IMR-90 (cell line): ENCODE results near the gene LRRC4C. TPM values are rescaled to one million over a fixed set of nuclear protein-coding genes. Genes with fewer than 3 reads are reported as not detected.

Experiments used
- ATAC-seq: fragments of 200-7000 bp; cut with Tn5 transposase; 2 replicates; pipeline ENCODE4 v1.9.1; 2020; ENCODE audit warnings: low read depth, mild to moderate bottlenecking, moderate library complexity
- BruUV-seq: library from RNA; stranded (reverse); fragments of 400-500 nt; replicated peaks from 2 replicates; lab custom pipeline; 2021; lab: Mats Ljungman, UMichigan
- CTCF ChIA-PET: fragments of 300-600 bp; formaldehyde crosslinking; extraction: SDS; loops from one replicate; lab custom pipeline; 2021; ENCODE audit warnings: antibody characterized with exemption; lab: Yijun Ruan, JAX
- POLR2A ChIA-PET: fragments of 300-600 bp; sonication (Branson Sonifier 250); formaldehyde crosslinking; loops from one replicate; lab custom pipeline; 2022; ENCODE audit warnings: antibody characterized with exemption; ENCODE audit not compliant: unreplicated experiment; lab: Charles Lee
- DNase-seq: peaks from one replicate; pipeline ENCODE4 v3.0.0; 2013
- H2AFZ ChIP-seq: replicated peaks from 2 replicates; pipeline ENCODE3; 2013; ENCODE audit warnings: low read length, mild to moderate bottlenecking; ENCODE audit not compliant: poor library complexity
- H2AK5ac ChIP-seq: 2 replicates; pipeline ENCODE4 v1.6.1; 2013; ENCODE audit warnings: low read depth, low read length, inconsistent platforms
- H2AK9ac ChIP-seq: replicated peaks from 2 replicates; pipeline ENCODE3; 2013; ENCODE audit warnings: mild to moderate bottlenecking, low read depth, low read length, moderate library complexity; ENCODE audit not compliant: poor library complexity
- H2BK120ac ChIP-seq: 2 replicates; pipeline ENCODE4 v1.6.1; 2013; ENCODE audit warnings: low read depth, low read length, inconsistent platforms
- H2BK15ac ChIP-seq: 3 replicates; pipeline ENCODE4 v1.6.1; 2013; ENCODE audit warnings: low read depth, low read length, inconsistent platforms
- H2BK20ac ChIP-seq: 2 replicates; pipeline ENCODE4 v1.6.1; 2013; ENCODE audit warnings: low read depth, mild to moderate bottlenecking, inconsistent platforms, low read length, moderate library complexity
- H2BK5ac ChIP-seq: 2 replicates; pipeline ENCODE4 v1.6.1; 2013; ENCODE audit warnings: mild to moderate bottlenecking, low read depth, low read length, inconsistent platforms; ENCODE audit not compliant: poor library complexity, severe bottlenecking
- H3K14ac ChIP-seq: replicated peaks from 2 replicates; pipeline ENCODE4 v1.6.1; 2013; ENCODE audit warnings: low read depth, low read length, inconsistent platforms
- H3K18ac ChIP-seq: 2 replicates; pipeline ENCODE4 v1.6.1; 2013; ENCODE audit warnings: low read depth, low read length, control low read depth
- H3K23ac ChIP-seq: 2 replicates; pipeline ENCODE4 v1.6.1; 2013; ENCODE audit warnings: low read depth, low read length, inconsistent platforms
- H3K27ac ChIP-seq: 2 replicates; pipeline ENCODE4 v1.5.1; 2013; ENCODE audit warnings: mild to moderate bottlenecking, control low read depth, low read length; ENCODE audit not compliant: insufficient read depth
- H3K27me3 ChIP-seq: 2 replicates; pipeline ENCODE4 v1.6.1; 2013; ENCODE audit warnings: low read length; ENCODE audit not compliant: control insufficient read depth, insufficient read depth
- H3K36me3 ChIP-seq: 2 replicates; pipeline ENCODE4 v1.6.1; 2013; ENCODE audit warnings: low read length, mixed read lengths; ENCODE audit not compliant: control insufficient read depth, insufficient read depth
- H3K4ac ChIP-seq: 2 replicates; pipeline ENCODE4 v1.6.1; 2013; ENCODE audit warnings: low read depth, low read length, inconsistent platforms
- H3K4me1 ChIP-seq: 2 replicates; pipeline ENCODE4 v1.6.1; 2013; ENCODE audit warnings: low read length, mixed read lengths; ENCODE audit not compliant: control insufficient read depth, insufficient read depth
- H3K4me2 ChIP-seq: 2 replicates; pipeline ENCODE4 v1.6.1; 2013; ENCODE audit warnings: low read depth, mild to moderate bottlenecking, control low read depth, low read length, moderate library complexity
- H3K4me3 ChIP-seq: 2 replicates; pipeline ENCODE4 v1.5.1; 2013; ENCODE audit warnings: low read depth, mild to moderate bottlenecking, control low read depth, low read length, moderate library complexity; ENCODE audit not compliant: insufficient read depth
- H3K56ac ChIP-seq: 2 replicates; pipeline ENCODE4 v1.6.1; 2013; ENCODE audit warnings: low read length, inconsistent platforms; ENCODE audit not compliant: insufficient read depth; ENCODE audit errors: extremely low read depth
- H3K79me1 ChIP-seq, 2 experiments: 2 replicates each; pipeline ENCODE4 v1.6.1; 2013; ENCODE audit warnings: low read length in 2 of 2, inconsistent platforms in 1 of 2, low read depth in 1 of 2
- H3K9ac ChIP-seq: 2 replicates; pipeline ENCODE4 v1.6.1; 2013; ENCODE audit warnings: low read depth, low read length, control low read depth
- H3K9me1 ChIP-seq: 2 replicates; pipeline ENCODE4 v1.6.1; 2013; ENCODE audit warnings: low read length, inconsistent platforms; ENCODE audit not compliant: insufficient read depth
- H3K9me3 ChIP-seq: 2 replicates; pipeline ENCODE4 v1.6.1; 2013; ENCODE audit warnings: low read length; ENCODE audit not compliant: control insufficient read depth, insufficient read depth
- H4K20me1 ChIP-seq: 2 replicates; pipeline ENCODE4 v1.6.1; 2013; ENCODE audit warnings: low read length, inconsistent platforms; ENCODE audit not compliant: insufficient read depth
- H4K5ac ChIP-seq: 2 replicates; pipeline ENCODE4 v1.6.1; 2013; ENCODE audit warnings: mild to moderate bottlenecking, low read depth, low read length, control low read depth
- H4K8ac ChIP-seq, 2 experiments: 2 replicates each; pipeline ENCODE4 v1.6.1; 2013; ENCODE audit warnings: low read depth in 2 of 2, low read length in 2 of 2, control low read depth in 1 of 2, inconsistent platforms in 1 of 2
- H4K91ac ChIP-seq: 2 replicates; pipeline ENCODE4 v1.6.1; 2013; ENCODE audit warnings: low read depth, low read length, inconsistent platforms; ENCODE audit not compliant: insufficient read depth
- BHLHE40 ChIP-seq: fragments of 150-350 bp; IDR thresholded peaks from 2 replicates; pipeline ENCODE4 v1.6.1; 2016; ENCODE audit warnings: mild to moderate bottlenecking, low read depth, low read length
- CHD1 ChIP-seq: IDR thresholded peaks from 2 replicates; pipeline ENCODE4 v1.6.1; 2012; ENCODE audit warnings: low read depth, low read length, improper control_type of control experiment
- RCOR1 ChIP-seq: IDR thresholded peaks from 2 replicates; pipeline ENCODE4 v1.6.1; 2012; ENCODE audit warnings: mild to moderate bottlenecking, low read length, improper control_type of control experiment; ENCODE audit not compliant: insufficient replicate concordance
- SMC3 ChIP-seq: fragments of 150-350 bp; IDR thresholded peaks from 2 replicates; pipeline ENCODE4 v1.6.1; 2016; ENCODE audit warnings: low read depth, mild to moderate bottlenecking, antibody characterized with exemption, low read length, moderate library complexity
- whole genome bisulfite sequencing, 2 experiments: methylation state at CpG; one replicate each; pipeline versions ENCODE4 v1.1.5 to v1.1.7; 2013; ENCODE audit warnings: missing lambda C conversion rate in 2 of 2; ENCODE audit not compliant: insufficient read length in 1 of 2; ENCODE audit errors: extremely low coverage in 2 of 2; 5-methylcytosine and 5-hydroxymethylcytosine counted together
- dilution Hi-C: fragments of 300-500 bp; cut with HindIII; formaldehyde crosslinking; loops from one replicate; pipeline ENCODE4 v1.14.3; 2018; ENCODE audit warnings: low sequenced_read_pairs; ENCODE audit not compliant: unreplicated experiment
- in situ Hi-C: fragments of 300-500 bp; cut with MboI; formaldehyde crosslinking; loops from 3 replicates; pipeline ENCODE4 v1.14.3; 2019; ENCODE audit warnings: low sequenced_read_pairs, inconsistent platforms, mixed read lengths
- intact Hi-C: fragments of 100-400 bp; cut with micrococcal nuclease; formaldehyde crosslinking; loops from 2 replicates; pipeline ENCODE4 v1.10.0; 2022
- polyA plus RNA-seq, 3 experiments: library from polyadenylated mRNA; depleted of rRNA; stranded (reverse); fragments of >200 nt; gene quantifications; 2 replicates each; pipeline ENCODE4 v1.2.3, GENCODE V29; 2012; ENCODE audit warnings: low replicate concordance in 1 of 3
- total RNA-seq: library from RNA; depleted of rRNA; stranded (reverse); fragments of >200 nt; gene quantifications from 2 replicates; pipeline ENCODE4 v1.2.3, GENCODE V29; 2012
- TF ChIP-seq, protein P1 (sequence below): conservative IDR thresholded peaks from 2 replicates; pipeline ENCODE4 v1.5.1; 2012; ENCODE audit warnings: mild to moderate bottlenecking, low read depth, low read length, improper control_type of control experiment

The LRRC4C gene
- total and polyA plus RNA-seq, 2 of the 4 experiments (the other 2 are of a cell fraction): under 0.01 to 0.03 TPM

- Histone ChIP-seq H4K8ac (no peak overlapping the region), H3K4me3 (no peak overlapping the region), H3K18ac (no peak overlapping the region), H3K14ac (no peak overlapping the region), H2BK5ac (no peak overlapping the region), H3K9me1 (no peaks in the 10 kb centered on the region), H3K79me1 (no peaks in the 10 kb centered on the region), H3K4me2 (no peak overlapping the region), H3K23ac (no peak overlapping the region), H3K56ac (no peak overlapping the region), H2AK5ac (no peak overlapping the region), H3K4me1 (no peaks in the 10 kb centered on the region), H3K9me3 (peaks cover 3% of the 10 kb centered on the region; the same call in 1 of the 2 replicates), H2BK15ac (no peak overlapping the region), H2BK20ac (no peak overlapping the region), H3K27me3 (no peaks in the 10 kb centered on the region), H4K5ac (no peak overlapping the region), H2AFZ (no peak overlapping the region), H3K27ac (no peak overlapping the region), H2AK9ac (no peak overlapping the region), H4K20me1 (no peaks in the 10 kb centered on the region), H2BK120ac (no peak overlapping the region), H4K91ac (no peak overlapping the region), H3K9ac (no peak overlapping the region), H3K4ac (no peak overlapping the region), H3K36me3 (no peaks in the 10 kb centered on the region)
- DNase-seq (no peak), ATAC-seq (no peak)
- no TSS peak for BruUV-seq
- POLR2A ChIA-PET: no interaction called here
- TF ChIP-seq CHD1 (no peak), RCOR1 (no peak), BHLHE40 (no peak), SMC3 (no peak)
- TF ChIP-seq, protein P1, sequence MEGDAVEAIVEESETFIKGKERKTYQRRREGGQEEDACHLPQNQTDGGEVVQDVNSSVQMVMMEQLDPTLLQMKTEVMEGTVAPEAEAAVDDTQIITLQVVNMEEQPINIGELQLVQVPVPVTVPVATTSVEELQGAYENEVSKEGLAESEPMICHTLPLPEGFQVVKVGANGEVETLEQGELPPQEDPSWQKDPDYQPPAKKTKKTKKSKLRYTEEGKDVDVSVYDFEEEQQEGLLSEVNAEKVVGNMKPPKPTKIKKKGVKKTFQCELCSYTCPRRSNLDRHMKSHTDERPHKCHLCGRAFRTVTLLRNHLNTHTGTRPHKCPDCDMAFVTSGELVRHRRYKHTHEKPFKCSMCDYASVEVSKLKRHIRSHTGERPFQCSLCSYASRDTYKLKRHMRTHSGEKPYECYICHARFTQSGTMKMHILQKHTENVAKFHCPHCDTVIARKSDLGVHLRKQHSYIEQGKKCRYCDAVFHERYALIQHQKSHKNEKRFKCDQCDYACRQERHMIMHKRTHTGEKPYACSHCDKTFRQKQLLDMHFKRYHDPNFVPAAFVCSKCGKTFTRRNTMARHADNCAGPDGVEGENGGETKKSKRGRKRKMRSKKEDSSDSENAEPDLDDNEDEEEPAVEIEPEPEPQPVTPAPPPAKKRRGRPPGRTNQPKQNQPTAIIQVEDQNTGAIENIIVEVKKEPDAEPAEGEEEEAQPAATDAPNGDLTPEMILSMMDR: no peak
- dilution Hi-C loops (no loop called here), in situ Hi-C loops (no loop called here), intact Hi-C loops (no loop called here)
- CTCF ChIA-PET: no interaction called here
- no CpG with 5 or more reads among the region's 3 CpGs for WGBS, 2 experiments
Measured at GRCh38 chr11:41051919-41052635, 407.4 kb downstream of the LRRC4C start.
